HG03064 (cell line): ENCODE measurements around the gene CLCN5.

Experiments
- ATAC-seq: cut with Tn5 transposase; IDR thresholded peaks from one replicate; pipeline ENCODE4 v1.9.1; 2021; ENCODE audit warnings: low read depth; ENCODE audit not compliant: unreplicated experiment

Gene CLCN5

GRCh38 chrX:50072110-50072509 lies 149.7 kb downstream of the CLCN5 start:
- no peak for ATAC-seq

GRCh38 chrX:50073601-50074000 lies 151.2 kb downstream of the CLCN5 start:
- no peak for ATAC-seq

- ATAC-seq: no peak
Measured at GRCh38 chrX:50075630-50076339, 153.4 kb downstream of the CLCN5 start.

DNA sequence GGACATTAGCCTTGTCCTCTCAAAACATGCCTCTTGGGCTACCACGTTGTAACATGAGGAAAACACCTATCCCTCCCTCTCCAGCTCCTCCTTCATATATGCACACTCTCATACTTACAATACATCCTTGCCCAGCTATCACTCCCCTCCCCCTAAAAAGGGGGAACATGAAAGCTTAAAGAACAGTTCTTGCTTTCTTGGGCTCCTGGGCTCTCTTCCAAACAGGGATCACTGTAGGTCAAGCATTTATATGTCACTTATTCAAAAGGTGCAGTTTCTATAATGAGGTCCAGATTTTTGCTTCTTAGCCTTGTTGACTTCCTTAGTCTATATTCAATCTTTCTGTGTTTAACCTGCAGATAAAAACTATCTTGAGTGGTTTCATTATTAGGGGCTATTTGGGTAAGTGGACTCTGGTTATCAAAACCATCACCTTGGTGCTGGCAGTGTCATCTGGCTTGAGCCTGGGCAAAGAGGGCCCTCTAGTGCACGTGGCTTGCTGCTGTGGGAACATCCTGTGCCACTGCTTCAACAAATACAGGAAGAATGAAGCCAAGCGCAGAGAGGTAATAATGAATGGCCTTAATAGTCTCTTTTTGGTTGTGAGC lies 159.0 kb downstream of the CLCN5 start:
- ATAC-seq: no peak

GRCh38 chrX:50082741-50083140 lies 160.3 kb downstream of the CLCN5 start:
- no peak for ATAC-seq

DNA sequence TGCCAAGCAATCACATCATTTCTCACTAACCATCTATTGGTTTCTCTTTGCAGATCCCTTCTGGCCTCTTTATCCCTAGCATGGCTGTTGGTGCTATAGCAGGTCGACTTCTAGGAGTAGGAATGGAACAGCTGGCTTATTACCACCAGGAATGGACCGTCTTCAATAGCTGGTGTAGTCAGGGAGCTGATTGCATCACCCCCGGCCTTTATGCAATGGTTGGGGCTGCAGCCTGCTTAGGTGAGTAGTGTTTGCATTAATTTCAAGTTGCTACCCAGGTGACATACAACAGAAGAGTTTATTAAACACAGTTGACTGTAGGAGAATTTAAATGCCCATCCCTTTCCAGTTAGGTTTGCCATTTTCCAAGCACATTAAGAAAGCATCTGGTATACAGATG lies 166.2 kb downstream of the CLCN5 start:
- no peak for ATAC-seq

DNA sequence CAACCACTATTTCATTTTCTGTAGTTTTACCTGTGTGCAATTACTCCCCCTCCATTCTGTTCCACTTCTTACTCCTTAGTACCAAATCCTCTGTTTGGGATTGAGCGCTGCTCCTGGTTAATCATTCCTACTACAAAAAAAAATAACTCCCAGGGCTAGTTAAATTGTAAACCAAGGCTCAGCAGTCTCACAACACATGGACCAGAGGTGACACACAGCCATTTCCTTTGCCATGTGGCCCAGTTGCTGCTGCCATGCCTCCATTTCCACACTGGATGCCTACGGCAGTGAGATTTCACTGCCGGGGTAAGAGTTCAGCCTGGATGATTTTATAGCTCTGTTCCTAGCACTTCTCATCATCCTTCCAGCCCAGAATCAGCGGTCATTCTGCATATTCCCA lies 171.2 kb downstream of the CLCN5 start:
- ATAC-seq: no peak

GRCh38 chrX:50097071-50097470 lies 174.7 kb downstream of the CLCN5 start:
- ATAC-seq: no peak

DNA sequence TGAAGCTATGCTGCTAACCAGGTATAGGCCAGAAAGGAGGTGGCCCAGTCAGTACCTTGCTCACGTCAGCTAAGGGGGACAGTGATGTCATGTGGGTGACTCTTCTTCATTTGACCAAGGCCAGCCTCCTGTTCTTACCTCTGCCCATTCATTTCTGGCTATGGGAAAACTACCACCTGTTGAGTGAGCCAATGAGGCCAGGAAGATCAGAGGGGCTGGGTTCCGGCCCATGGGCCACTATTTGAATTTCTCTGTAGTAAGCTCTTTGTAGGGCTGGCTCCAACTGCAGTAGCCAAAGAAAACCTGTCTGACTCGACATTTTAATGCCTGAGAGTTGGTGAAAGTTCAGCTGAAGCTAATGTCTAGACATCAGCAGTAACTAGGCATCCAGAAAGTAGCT lies 175.8 kb downstream of the CLCN5 start:
- ATAC-seq: no peak

DNA sequence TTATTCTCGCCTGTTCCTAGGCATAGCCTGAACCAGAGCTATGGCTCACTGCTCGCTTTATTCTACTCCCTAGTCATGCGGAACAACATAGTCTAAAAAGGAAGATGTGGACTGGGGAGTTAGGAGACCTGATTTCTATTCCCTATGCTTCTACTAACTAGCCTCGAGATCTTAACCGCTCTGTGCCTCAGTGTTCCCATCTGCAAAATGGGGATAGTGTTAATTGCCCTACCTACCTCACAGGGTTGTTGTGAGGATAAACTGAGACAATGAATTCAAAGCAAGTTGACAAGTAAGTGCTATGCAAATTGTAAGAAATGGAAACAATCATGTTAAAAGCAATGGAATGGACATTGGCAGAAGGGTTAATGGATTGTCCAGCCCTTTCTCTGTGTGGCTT lies 176.4 kb downstream of the CLCN5 start:
- ATAC-seq: no peak

- ATAC-seq: no peak
Measured at GRCh38 chrX:50099331-50099730, 176.9 kb downstream of the CLCN5 start.

- ATAC-seq: no peak
Measured at GRCh38 chrX:50100188-50100587, 177.8 kb downstream of the CLCN5 start.

- ATAC-seq: no peak
Measured at GRCh38 chrX:50103176-50103575, 180.8 kb downstream of the CLCN5 start.

- no peak for ATAC-seq
Measured at GRCh38 chrX:50103866-50104566, 181.6 kb downstream of the CLCN5 start.

DNA sequence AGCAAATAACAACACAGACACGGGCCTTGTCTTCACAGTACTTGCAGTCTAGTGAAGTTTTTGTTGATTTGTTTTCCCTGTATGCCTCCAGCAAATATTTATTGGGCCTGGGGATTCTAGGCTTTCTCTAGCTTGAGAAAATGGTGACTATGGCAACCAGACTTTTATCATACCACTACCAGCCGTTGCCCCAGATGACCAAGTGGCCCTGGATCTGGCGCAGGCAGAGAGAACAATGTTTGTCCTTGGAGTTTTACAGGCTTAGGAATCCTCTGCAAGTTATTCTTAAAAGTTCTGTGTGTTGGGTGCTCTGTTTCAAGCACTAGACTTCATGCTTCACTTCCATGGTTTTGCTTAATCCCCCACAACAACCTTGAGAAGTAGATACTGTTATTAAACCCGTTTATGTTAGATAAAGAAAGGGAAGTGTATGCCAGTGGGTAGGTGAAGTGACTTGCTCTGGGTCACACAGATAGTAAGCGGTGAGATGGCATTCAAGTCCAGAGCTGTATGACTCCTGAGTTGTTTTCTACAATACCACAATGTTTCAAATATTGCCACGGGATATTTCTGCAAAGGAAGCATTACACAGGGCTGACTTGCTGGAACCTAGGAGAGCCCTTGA lies 183.8 kb downstream of the CLCN5 start:
- no peak for ATAC-seq

DNA sequence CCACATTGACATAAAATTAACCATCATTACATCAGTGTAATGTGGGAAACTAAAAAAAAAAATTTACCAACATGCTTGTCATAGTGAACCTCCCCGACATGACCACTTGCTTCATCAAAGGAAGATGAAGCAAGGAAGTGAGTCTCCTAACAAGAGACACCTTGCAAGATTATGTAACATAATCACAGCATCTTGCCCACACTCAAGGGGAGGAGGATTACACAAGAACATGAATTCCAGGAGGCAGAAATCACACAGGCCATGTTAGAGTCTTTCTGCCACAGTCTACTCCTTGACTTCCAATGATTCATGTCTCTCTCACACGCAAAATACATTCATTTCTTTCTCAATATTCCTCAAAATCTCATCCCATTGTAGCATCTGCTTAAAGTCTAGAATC lies 185.1 kb downstream of the CLCN5 start:
- no peak for ATAC-seq

DNA sequence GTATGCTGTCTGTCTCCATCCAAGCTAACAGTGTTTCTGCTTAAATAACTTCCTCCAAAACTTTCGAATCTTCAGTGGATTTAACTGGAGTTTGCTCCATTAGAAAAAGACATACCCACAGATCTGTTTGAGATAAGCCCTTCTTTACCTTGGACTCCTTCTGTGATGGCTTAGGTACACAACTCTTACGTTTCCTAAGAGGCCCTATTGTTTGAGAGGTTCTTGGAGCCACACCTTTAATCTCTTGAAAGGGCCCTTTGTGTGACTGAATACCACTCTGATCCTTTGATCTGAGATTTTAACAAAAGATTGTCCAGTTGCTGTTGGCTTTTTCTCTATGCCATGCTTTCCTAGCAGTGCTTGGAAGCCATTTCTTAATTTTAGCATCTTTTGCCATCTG lies 185.9 kb downstream of the CLCN5 start:
- no peak for ATAC-seq

DNA sequence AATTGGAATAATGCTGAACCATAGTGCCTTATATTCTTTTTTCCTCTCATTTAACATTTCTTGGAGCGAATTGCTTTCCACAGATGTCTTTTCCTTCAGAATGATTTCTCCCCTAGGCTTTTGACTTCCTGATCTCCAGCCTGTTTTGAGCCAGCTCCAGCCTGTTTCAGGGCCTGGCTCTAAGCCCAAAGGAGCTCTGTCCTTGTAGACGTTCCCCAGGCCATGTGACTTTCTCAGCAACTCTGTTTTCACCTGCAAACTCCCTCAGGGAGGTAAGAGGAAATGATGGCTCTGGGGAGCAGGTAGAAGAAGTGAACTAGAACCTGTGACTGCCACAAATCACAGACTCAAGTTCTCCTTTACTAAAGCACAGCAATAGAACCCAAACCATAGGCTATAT lies 189.3 kb downstream of the CLCN5 start:
- ATAC-seq: no peak

- ATAC-seq: no peak
Measured at GRCh38 chrX:50114113-50114512, 191.7 kb downstream of the CLCN5 start.

DNA sequence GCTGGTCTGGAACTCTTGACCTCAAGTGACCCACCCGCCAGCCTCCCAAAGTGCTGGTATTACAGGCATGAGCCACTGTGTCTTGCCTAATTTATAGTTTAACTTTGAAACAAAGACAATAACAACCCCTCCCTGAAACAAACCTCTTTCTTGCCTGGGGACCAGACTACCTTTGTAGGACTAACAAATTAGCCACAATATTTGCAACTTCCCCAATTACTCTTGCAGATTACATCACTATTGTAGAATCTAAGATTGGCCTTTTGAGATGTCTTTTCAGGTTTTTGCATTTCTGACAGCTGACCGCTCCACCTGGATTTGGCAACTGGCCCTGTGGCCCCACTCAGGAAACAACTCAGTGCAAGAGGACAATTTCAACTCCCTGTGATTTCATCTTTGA lies 193.6 kb downstream of the CLCN5 start:
- ATAC-seq: no peak

DNA sequence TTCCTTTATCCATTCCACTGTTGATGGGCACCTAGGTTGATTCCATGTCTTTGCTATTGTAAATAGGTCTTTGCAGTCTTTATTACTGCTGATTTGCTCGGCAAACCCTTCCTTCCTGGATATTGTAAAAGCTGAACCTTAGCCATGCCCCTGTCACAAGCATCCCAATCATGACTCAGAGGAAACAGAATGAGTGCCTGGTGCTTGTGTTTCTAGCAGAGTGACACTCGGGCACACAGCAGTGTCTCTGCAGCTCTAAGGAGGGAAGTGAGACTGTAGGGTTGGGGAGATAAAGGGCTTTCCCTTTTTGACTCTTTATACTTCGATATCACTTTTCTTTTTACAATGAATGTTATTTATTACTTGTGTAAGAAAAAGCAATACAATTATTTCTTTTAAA lies 195.1 kb downstream of the CLCN5 start:
- ATAC-seq: no peak

DNA sequence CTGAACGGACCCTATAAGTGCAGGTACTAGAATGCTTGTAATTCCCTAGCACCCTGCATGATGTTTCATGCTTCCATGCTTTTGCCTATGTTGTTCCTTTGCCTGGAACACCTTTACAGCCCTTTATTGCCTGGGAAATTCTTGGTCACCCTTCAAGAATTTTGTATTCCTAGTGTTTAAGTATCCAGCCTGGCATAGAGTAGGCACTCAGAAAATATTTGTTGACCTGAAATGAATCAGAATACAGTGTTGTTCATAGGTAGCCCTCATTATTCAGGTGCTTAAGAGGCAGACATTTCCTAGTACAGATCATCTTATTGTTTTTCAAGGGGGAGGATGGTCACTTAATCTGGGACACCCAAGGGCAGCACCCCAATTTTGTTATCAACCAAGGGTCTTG lies 203.1 kb downstream of the CLCN5 start:
- no peak for ATAC-seq
